GM13976 (cell line): ENCODE data around the gene GPR82.

Experiments used
- DNase-seq: peaks from one replicate; pipeline ENCODE4 v3.0.0; 2012; ENCODE audit warnings: low spot score
- CTCF ChIP-seq: IDR thresholded peaks from 2 replicates; pipeline ENCODE4 v1.5.1; 2012; ENCODE audit warnings: borderline replicate concordance, mild to moderate bottlenecking; ENCODE audit not compliant: insufficient read depth; ENCODE audit errors: extremely low read depth, missing control alignments, control extremely low read depth
- in situ Hi-C: fragments of 300-500 bp; cut with MboI; formaldehyde crosslinking; loops from one replicate; pipeline ENCODE4 v1.12.0; 2022; ENCODE audit warnings: low sequenced_read_pairs, mixed read lengths, inconsistent platforms; ENCODE audit not compliant: unreplicated experiment

GPR82 gene

GRCh38 chrX:41739871-41740270, 15.9 kb downstream of the GPR82 start:
- DNase-seq = no peak
- in situ Hi-C loops = no loop called here

GRCh38 chrX:41750716-41751115, 26.7 kb downstream of the GPR82 start:
- in situ Hi-C loops = loop anchor here (10.0 kb wide), 1 partner anchor 186 kb away; no protein-coding TSS in a partner anchor
- DNase-seq = no peak
- TF ChIP-seq CTCF = no peak

More at GRCh38 chrX:41739871-41740270, 15.9 kb downstream of the GPR82 start:
- no peak for TF ChIP-seq CTCF

- in situ Hi-C loops = loop anchor here (10.0 kb wide), 1 partner anchor 194 kb away; no protein-coding TSS in a partner anchor
- DNase-seq = no peak
- TF ChIP-seq CTCF = no peak
These were observed 34.4 kb downstream of the GPR82 start for GRCh38 chrX:41758401-41758800.

GRCh38 chrX:41759817-41760216, 35.8 kb downstream of the GPR82 start:
- peak; percentile 35 for TF ChIP-seq CTCF
- DNase-seq = peak; percentile 39
- in situ Hi-C loops = loop anchor here (10.0 kb wide), 1 partner anchor 195 kb away; no protein-coding TSS in a partner anchor

- in situ Hi-C loops = no loop called here
- no peak for TF ChIP-seq CTCF
- no peak for DNase-seq
These were observed 37.2 kb downstream of the GPR82 start for GRCh38 chrX:41761169-41761568.

GRCh38 chrX:41761702-41762101, 37.7 kb downstream of the GPR82 start:
- in situ Hi-C loops = no loop called here
- TF ChIP-seq CTCF = no peak
- DNase-seq = no peak
